WTC11 (cell line): ENCODE results near the gene SHROOM1. TPM values are rescaled to one million over a fixed set of nuclear protein-coding genes. Genes with fewer than 3 reads are reported as not detected.
A peak's percentile ranks its signal among the peaks of the same experiment; 100 is the strongest.
"Not testable (repeated sequence)": the region's sequence is repeated elsewhere in the genome, so short reads cannot be mapped to it uniquely, and the experiment has no call there.

Experiments used
- ATAC-seq: fragments of 200-7000 bp; cut with Tn5 transposase; 2 replicates; pipeline ENCODE4 v1.10.0; 2021; ENCODE audit warnings: mild to moderate bottlenecking, moderate library complexity
- CTCF ChIA-PET: fragments of 300-600 bp; sonication (Branson Sonifier 250); formaldehyde crosslinking; loops from one replicate; lab custom pipeline; 2021; ENCODE audit warnings: antibody characterized with exemption; lab: Charles Lee
- POLR2A ChIA-PET: fragments of 350-600 bp; sonication (Branson Sonifier 250); formaldehyde crosslinking; loops from one replicate; lab custom pipeline; 2021; ENCODE audit warnings: antibody characterized with exemption; lab: Charles Lee
- DNase-seq: peaks from one replicate; pipeline ENCODE4 v3.0.0; 2021; ENCODE audit warnings: low spot score
- H3K27ac Mint-ChIP-seq: 2 replicates; pipeline ENCODE4 v1.8.0; 2021; ENCODE audit warnings: mixed read lengths
- H3K27me3 Mint-ChIP-seq: 2 replicates; pipeline ENCODE4 v1.8.0; 2021; ENCODE audit warnings: low read depth, mild to moderate bottlenecking, moderate library complexity, mixed read lengths
- H3K36me3 Mint-ChIP-seq: 2 replicates; pipeline ENCODE4 v1.8.0; 2021; ENCODE audit warnings: mixed read lengths
- H3K4me1 Mint-ChIP-seq: 2 replicates; pipeline ENCODE4 v1.8.0; 2022; ENCODE audit warnings: mixed read lengths
- H3K4me3 Mint-ChIP-seq: 2 replicates; pipeline ENCODE4 v1.8.0; 2021; ENCODE audit warnings: mild to moderate bottlenecking, moderate library complexity, mixed read lengths
- H3K9me3 Mint-ChIP-seq: 2 replicates; pipeline ENCODE4 v1.8.0; 2021; ENCODE audit warnings: mixed read lengths
- ARID4B ChIP-seq: sonication (generic); formaldehyde crosslinking; IDR thresholded peaks from 2 replicates; pipeline ENCODE4 v1.8.0; 2023; ENCODE audit warnings: missing genetic modification reagents, mild to moderate bottlenecking, borderline replicate concordance
- ELF4 ChIP-seq: sonication (generic); formaldehyde crosslinking; IDR thresholded peaks from 2 replicates; pipeline ENCODE4 v1.8.1; 2022; ENCODE audit warnings: low read depth, mild to moderate bottlenecking, moderate library complexity, missing genetic modification reagents
- EMX1 ChIP-seq: fragments of 250-450 bp; sonication (Bioruptor Pico); IDR thresholded peaks from 2 replicates; pipeline ENCODE4 v1.8.0; 2021; ENCODE audit warnings: mild to moderate bottlenecking
- HMGA2 ChIP-seq: fragments of 250-450 bp; sonication (Bioruptor Pico); IDR thresholded peaks from 2 replicates; pipeline ENCODE4 v1.4.0; 2021; ENCODE audit warnings: mild to moderate bottlenecking, moderate library complexity
- NR3C1 ChIP-seq: sonication (generic); formaldehyde crosslinking; conservative IDR thresholded peaks from 2 replicates; pipeline ENCODE4 v1.8.1; 2023; ENCODE audit warnings: low read depth, mild to moderate bottlenecking, missing genetic modification reagents
- PREB ChIP-seq: sonication (generic); formaldehyde crosslinking; IDR thresholded peaks from 2 replicates; pipeline ENCODE4 v1.8.1; 2022; ENCODE audit warnings: mild to moderate bottlenecking, missing genetic modification reagents, moderate library complexity, borderline replicate concordance
- RELA ChIP-seq: sonication (generic); formaldehyde crosslinking; IDR thresholded peaks from 2 replicates; pipeline ENCODE4 v1.8.1; 2022; ENCODE audit warnings: missing genetic modification reagents, mild to moderate bottlenecking, borderline replicate concordance
- SOX15 ChIP-seq: fragments of 250-450 bp; sonication (Bioruptor Pico); IDR thresholded peaks from 2 replicates; pipeline ENCODE4 v1.9.0; 2021; ENCODE audit warnings: mild to moderate bottlenecking
- TP53 ChIP-seq: sonication (generic); formaldehyde crosslinking; IDR thresholded peaks from 2 replicates; pipeline ENCODE4 v1.8.1; 2023; ENCODE audit warnings: mild to moderate bottlenecking, missing genetic modification reagents
- ZMAT4 ChIP-seq: fragments of 250-450 bp; sonication (Bioruptor Pico); IDR thresholded peaks from 2 replicates; pipeline ENCODE4 v1.9.0; 2021; ENCODE audit warnings: mild to moderate bottlenecking
- ZNF121 ChIP-seq: sonication (generic); formaldehyde crosslinking; IDR thresholded peaks from 2 replicates; pipeline ENCODE4 v1.8.0; 2023; ENCODE audit warnings: missing genetic modification reagents
- total RNA-seq: library from RNA; stranded (reverse); gene quantifications from 3 replicates; pipeline ENCODE4 v1.2.3, GENCODE V29; 2021
- TF ChIP-seq, protein P1 (sequence below): fragments of 200-600 bp; IDR thresholded peaks from 2 replicates; pipeline ENCODE4 v1.8.0; 2022; ENCODE audit warnings: antibody characterized with exemption
- TF ChIP-seq, protein P2 (sequence below): sonication (generic); formaldehyde crosslinking; conservative IDR thresholded peaks from 2 replicates; pipeline ENCODE4 v1.8.1; 2023; ENCODE audit warnings: mild to moderate bottlenecking, low read depth, missing genetic modification reagents, moderate library complexity

Gene SHROOM1
- total RNA-seq, 1 experiment from 2014 or later: 8.1 TPM

GRCh38 chr5:132859889-132860437, 29.5 kb upstream of the SHROOM1 start:
- Mint-ChIP-seq H3K27me3 (peaks cover 3% of the 10 kb centered on the region; the same call in 1 of the 2 replicates), H3K4me1 (peaks cover 4% of the 10 kb centered on the region), H3K36me3 (no peaks in the 10 kb centered on the region), H3K4me3 (no peak overlapping the region), H3K9me3 (no peaks in the 10 kb centered on the region), H3K27ac (no peak overlapping the region)
- no peak for ATAC-seq
- ChIA-PET POLR2A (no interaction called here), CTCF (no interaction called here)
- no peak for DNase-seq
- no peak for TF ChIP-seq ZMAT4 (CRISPR knock-in tag)
- no peak for TF ChIP-seq HMGA2 (CRISPR knock-in tag)

GRCh38 chr5:132856011-132856410, 25.6 kb upstream of the SHROOM1 start:
- Mint-ChIP-seq H3K36me3 (no peaks in the 10 kb centered on the region), H3K27me3 (no peaks in the 10 kb centered on the region), H3K4me1 (peaks cover 8% of the 10 kb centered on the region), H3K9me3 (no peaks in the 10 kb centered on the region), H3K4me3 (no peak overlapping the region), H3K27ac (no peak overlapping the region)
- DNase-seq (no peak), ATAC-seq (no peak)
- POLR2A ChIA-PET: no interaction called here
- TF ChIP-seq SOX15 (no peak), NR3C1 (no peak), PREB (CRISPR knock-in tag) (no peak), ZNF121 (CRISPR knock-in tag) (peak; percentile 54; the same call in 1 of the 2 replicates)
- CTCF ChIA-PET: interaction anchor here (1.2 kb wide), 1 partner anchor 28 kb away, joined by 3 read pairs; no protein-coding TSS in a partner anchor

GRCh38 chr5:132854992-132855391, 24.5 kb upstream of the SHROOM1 start:
- not testable (repeated sequence) for H3K36me3 Mint-ChIP-seq, H3K4me1 Mint-ChIP-seq, H3K9me3 Mint-ChIP-seq, H3K4me3 Mint-ChIP-seq, H3K27me3 Mint-ChIP-seq, H3K27ac Mint-ChIP-seq, DNase-seq, ATAC-seq
- CTCF ChIA-PET: interaction anchor here (1.2 to 1.7 kb wide), 6 partner anchors 11 to 393 kb away, joined by 3 to 10 read pairs (median 5); partner anchors contain the start of genes CCNI2, GDF9 and UQCRQ
- POLR2A ChIA-PET: interaction anchor here (0.6 kb wide), 1 partner anchor 101 kb away, joined by 3 read pairs; no protein-coding TSS in a partner anchor

GRCh38 chr5:132854301-132854700, 23.9 kb upstream of the SHROOM1 start:
- Mint-ChIP-seq H3K27me3 (no peaks in the 10 kb centered on the region), H3K9me3 (no peaks in the 10 kb centered on the region), H3K4me3 (no peak overlapping the region), H3K4me1 (peaks cover 8% of the 10 kb centered on the region), H3K27ac (peak overlapping the region; percentile 90), H3K36me3 (no peaks in the 10 kb centered on the region)
- no peak for DNase-seq
- ATAC-seq: peak; percentile 26; the same call in 1 of the 2 replicates
- ChIA-PET POLR2A (interaction anchor here (0.6 kb wide), 1 partner anchor 101 kb away, joined by 3 read pairs; no protein-coding TSS in a partner anchor), CTCF (interaction anchor here (0.6 to 1.7 kb wide), 10 partner anchors 11 to 444 kb away, joined by 3 to 10 read pairs (median 4); partner anchors contain the start of genes CCNI2, GDF9 and UQCRQ)
- TF ChIP-seq RELA (CRISPR knock-in tag): no peak
- no peak for TF ChIP-seq TP53 (CRISPR knock-in tag)
- no peak for TF ChIP-seq ELF4 (CRISPR knock-in tag)
- TF ChIP-seq, protein P1, sequence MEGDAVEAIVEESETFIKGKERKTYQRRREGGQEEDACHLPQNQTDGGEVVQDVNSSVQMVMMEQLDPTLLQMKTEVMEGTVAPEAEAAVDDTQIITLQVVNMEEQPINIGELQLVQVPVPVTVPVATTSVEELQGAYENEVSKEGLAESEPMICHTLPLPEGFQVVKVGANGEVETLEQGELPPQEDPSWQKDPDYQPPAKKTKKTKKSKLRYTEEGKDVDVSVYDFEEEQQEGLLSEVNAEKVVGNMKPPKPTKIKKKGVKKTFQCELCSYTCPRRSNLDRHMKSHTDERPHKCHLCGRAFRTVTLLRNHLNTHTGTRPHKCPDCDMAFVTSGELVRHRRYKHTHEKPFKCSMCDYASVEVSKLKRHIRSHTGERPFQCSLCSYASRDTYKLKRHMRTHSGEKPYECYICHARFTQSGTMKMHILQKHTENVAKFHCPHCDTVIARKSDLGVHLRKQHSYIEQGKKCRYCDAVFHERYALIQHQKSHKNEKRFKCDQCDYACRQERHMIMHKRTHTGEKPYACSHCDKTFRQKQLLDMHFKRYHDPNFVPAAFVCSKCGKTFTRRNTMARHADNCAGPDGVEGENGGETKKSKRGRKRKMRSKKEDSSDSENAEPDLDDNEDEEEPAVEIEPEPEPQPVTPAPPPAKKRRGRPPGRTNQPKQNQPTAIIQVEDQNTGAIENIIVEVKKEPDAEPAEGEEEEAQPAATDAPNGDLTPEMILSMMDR: no peak
- no peak for TF ChIP-seq ARID4B
- TF ChIP-seq ZNF121 (CRISPR knock-in tag): no peak
- TF ChIP-seq EMX1: no peak
- TF ChIP-seq, protein P2, sequence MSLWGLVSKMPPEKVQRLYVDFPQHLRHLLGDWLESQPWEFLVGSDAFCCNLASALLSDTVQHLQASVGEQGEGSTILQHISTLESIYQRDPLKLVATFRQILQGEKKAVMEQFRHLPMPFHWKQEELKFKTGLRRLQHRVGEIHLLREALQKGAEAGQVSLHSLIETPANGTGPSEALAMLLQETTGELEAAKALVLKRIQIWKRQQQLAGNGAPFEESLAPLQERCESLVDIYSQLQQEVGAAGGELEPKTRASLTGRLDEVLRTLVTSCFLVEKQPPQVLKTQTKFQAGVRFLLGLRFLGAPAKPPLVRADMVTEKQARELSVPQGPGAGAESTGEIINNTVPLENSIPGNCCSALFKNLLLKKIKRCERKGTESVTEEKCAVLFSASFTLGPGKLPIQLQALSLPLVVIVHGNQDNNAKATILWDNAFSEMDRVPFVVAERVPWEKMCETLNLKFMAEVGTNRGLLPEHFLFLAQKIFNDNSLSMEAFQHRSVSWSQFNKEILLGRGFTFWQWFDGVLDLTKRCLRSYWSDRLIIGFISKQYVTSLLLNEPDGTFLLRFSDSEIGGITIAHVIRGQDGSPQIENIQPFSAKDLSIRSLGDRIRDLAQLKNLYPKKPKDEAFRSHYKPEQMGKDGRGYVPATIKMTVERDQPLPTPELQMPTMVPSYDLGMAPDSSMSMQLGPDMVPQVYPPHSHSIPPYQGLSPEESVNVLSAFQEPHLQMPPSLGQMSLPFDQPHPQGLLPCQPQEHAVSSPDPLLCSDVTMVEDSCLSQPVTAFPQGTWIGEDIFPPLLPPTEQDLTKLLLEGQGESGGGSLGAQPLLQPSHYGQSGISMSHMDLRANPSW: no peak
